GM21786 (cell line): Measurements from ENCODE around the gene FCRL6.

ENCODE experiments used
- ATAC-seq: cut with Tn5 transposase; IDR thresholded peaks from one replicate; pipeline ENCODE4 v1.9.1; 2021; ENCODE audit not compliant: unreplicated experiment

FCRL6 gene

GRCh38 chr1:159798893-159799292, 3.3 kb upstream of the FCRL6 start:
- ATAC-seq = no peak

DNA sequence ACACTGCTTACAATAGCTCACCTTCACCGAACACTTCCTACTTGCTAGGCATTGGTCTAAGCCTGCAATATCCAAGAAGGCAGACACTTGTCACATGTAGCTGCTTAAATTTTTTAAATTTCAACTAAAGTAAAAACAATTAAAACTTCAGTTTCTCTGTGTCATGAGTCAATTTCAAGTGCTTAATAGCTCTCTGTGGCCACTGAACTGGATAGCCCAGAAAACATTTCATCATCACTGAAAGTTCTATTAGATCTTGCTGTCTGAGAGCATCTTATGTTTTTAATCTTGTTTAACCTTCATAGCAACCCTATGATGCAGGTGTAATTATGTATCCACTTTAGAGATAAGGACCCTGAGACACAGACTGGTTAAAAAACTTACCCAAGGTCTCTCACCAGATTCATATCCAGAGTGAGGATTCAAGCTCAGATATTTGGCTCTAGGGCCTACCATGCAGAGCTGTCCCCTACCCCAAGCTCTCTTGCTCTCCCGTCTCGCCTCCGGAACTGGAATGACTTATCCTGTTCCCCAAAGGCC, 2.6 kb upstream of the FCRL6 start:
- ATAC-seq = no peak

GRCh38 chr1:159800177-159800930, 1.8 kb upstream of the FCRL6 start:
- no peak for ATAC-seq

GRCh38 chr1:159803956-159804689, 2.0 kb downstream of the FCRL6 start:
- ATAC-seq = no peak

DNA sequence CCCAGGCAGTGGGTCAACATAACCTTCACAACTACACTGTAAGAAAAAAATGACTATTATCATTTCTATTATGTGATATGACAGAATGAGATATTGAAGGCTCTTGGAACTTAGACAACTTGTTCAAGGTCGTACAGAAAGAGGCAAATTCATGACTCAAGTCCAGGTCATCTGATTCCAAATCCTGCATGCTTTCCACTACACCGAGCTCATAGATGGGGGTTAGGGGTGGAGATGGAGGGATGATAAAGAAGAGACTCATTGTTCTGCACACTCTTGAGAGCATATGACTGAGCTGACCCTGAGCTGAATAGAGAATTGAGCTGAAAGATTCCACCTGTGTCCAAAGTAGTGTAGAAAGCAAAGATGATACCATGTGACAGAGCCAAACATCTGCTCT, 2.8 kb downstream of the FCRL6 start:
- no peak for ATAC-seq

- ATAC-seq = no peak
Observed at GRCh38 chr1:159815926-159816325, 13.8 kb downstream of the FCRL6 start.

DNA sequence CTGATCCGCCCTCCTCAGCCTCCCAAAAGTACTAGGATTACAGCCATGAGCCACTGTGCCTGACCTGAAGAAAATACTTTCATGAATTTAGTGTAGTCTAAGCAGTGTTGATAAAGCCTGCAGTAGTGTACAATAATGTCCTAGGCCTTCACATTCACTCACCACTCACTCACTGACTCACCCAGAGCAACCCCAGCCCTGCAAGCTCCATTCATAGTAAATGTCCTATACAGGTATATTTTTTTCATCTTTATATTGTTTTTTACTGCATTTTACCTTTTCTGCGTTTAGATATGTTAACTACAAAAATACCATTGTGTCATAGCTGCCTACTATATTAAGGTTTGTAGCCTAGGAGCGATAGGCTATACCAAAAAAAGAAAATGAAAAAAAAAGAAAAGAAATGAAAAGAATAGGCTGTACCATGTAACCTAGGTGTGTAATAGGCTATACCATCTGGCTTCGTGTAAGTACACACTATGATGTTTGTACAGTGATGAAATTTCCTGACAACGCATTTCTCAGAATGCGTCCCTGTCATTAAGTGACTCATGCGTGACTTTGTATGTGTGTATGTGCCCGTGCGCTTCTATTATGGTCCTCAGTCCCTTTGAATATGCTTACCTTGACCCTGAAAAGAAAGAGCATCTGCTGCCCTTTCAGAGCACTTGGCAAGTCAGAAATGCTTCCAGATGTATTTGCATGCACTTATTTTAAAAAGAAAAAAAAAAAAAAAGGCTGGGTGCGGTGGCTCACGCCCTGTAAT, 15.3 kb downstream of the FCRL6 start:
- ATAC-seq = no peak

DNA sequence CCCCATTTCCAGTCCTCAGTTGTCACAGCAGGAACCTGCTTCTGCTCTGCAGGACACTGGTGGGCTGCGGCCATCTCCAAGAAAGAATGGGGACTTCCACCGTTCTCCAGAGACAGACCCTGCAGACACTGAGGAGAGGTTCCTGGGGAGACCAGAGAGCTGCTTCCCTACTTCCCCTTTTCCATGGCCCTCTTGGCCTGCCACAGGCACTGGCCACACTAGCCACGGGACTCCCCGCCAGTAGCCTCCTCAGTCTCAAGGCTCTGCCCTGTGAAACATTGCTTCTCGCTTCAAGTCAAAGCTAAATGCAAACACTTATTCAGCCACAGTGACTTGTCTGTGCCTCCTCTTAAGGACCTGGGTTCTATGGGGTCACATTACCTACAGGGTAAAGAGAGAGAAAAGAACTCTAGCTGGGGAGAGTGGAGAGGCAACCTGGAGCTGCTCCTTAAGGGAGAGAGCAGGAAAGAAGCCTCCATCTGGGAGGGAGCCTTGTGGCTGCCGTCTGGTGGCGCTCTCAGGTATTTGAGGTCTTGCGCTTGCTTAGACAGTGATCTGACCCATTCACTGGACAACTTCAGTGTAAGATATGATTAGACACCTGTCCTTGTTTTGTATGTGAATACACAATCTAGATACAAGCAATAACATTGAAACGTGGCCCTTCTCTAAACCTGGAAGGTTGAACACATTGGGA, 19.2 kb downstream of the FCRL6 start:
- peak; percentile 75 for ATAC-seq

DNA sequence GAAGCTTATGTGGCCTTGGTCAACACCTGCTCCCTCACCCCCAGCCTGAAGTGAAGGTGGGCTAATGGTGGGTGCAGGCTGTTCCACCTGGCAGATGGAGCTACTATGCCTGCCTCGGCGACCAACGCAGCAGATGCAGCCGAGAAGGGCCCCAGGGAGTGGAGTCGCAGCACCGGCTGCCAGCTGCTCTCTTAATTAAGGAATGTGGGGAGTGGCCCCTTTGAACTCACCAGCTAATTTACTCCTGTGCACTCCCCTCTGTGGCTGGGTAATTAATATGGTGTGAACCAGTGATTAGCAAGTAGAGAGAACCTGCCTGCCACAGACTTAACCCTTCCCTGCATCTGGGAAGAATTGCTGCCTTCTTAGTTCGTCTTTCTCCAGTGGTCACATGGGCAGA, 21.2 kb downstream of the FCRL6 start:
- ATAC-seq = no peak

GRCh38 chr1:159825564-159825963, 23.4 kb downstream of the FCRL6 start:
- ATAC-seq = no peak

DNA sequence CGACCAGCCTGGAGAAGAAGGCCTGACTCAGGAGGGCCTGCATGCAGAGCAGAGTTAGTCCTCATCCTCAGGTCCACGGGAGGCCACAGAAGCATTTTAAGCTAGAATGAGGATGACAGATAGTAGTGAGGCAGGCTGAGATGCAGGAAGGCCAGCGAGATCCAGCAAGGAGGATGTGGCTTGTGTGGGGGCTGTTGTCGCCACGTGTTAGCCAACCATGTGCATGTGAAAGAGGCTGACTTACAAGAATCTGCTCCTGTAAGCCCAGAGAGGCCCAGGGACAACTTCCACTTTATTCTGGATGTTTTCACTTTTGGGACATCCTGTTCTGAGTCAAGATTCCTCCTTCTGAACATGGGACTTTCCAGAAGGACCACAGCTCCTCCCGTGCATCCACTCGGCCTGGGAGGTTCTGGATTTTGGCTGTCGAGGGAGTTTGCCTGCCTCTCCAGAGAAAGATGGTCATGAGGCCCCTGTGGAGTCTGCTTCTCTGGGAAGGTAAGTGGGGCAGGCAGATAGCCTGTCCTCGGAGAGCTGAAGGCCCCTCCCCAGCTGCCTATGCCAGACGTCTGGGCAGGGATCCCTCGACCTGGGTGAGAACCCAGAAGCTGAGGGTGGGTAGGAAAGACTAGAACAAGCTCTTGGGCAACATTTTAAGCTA, 24.4 kb downstream of the FCRL6 start, which contains the start of gene SLAMF8:
TSS of gene SLAMF8 (plus strand) at position 433 of the 661 bp plus-strand sequence. CDS start at position 459, 26 bp downstream.
- no peak for ATAC-seq

DNA sequence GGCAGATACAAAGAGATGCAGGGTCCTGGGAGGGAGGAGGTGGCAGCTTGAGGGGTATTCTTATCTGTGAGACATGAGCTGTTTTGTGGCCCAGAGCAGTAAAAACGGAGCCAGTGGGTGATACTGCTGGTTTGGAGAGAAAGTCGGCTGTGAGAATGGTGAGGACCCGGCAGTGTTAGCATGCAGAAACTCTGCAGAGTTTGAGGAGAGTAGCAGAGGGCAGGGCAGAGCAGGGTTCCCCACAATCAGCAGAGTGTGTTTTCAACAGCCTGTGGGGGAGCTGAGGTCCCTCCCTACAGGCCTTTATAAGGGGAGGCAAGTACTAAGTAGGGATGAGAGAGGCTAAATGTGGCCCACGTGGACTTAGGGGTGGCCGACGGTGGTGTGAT, 24.9 kb downstream of the FCRL6 start:
- ATAC-seq = no peak

- no peak for ATAC-seq
Observed at GRCh38 chr1:159827549-159827948, 25.4 kb downstream of the FCRL6 start.

DNA sequence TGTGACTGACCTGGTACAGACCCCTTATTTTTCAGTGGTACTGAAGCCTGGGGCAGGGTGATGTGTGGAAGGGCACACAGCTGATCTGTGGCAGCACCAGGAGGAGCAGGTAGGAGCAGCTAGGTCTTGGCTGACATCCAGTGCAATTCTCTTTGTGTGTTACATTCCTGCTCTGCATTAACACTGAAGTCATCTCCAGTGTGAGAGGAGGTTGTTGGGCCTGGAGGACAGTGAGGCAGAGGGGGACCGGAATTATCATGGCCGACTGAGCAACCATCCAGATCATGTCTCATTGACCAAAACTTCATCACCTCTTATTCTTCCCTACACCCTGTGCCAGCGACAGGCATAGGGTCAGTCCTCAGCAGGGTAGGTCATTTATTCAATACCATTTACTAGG, 26.0 kb downstream of the FCRL6 start:
- ATAC-seq = no peak

DNA sequence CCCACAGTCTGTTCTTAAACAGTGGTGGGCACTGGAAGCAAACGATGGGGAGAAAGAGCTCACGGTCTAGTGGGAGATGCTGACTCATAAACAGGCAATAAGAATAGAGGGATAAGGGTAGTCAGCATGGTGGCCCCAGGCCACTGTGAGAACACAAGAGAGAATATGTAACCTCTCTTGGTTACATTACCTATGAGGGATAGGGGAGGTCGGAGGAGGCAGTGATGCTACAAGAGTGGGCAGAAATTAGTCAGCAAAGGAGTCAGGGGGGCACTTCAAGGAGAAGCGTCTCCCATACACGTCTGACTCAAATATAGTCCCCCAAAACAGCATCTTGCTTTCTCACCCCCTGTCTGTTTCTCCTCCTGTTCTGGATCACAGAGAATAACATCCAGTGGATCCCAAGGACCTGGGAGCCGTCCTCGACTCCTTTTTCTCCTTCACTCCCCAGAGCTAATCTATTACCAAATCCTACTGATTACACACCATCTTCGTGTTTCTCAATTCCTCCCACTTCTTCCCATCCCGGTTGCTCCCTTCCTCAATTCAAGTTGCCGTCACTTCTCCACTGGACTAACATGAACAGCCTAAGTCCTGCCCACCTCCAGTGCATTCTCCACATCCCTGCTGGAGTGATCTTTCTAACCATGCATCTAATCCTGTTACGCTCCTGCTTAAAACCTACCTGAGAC, 26.6 kb downstream of the FCRL6 start:
- no peak for ATAC-seq

DNA sequence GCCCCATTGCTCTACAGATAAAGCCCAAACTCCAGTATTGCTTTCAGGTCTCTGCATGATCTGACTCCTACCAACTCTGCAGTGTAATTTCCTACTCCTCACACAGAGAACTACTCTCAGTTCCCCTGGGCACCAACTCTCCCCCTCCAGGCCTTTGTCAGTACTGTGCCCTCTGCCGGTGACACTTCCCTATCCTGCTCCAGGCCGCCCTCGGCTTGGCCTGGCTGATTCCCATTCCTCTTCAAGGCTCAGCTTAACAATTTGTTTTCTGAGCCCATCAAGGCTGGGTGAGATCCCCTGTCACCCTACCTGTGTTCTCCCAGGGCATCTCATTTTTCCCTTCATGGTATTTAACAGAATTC, 27.1 kb downstream of the FCRL6 start:
- peak; percentile 94 for ATAC-seq

DNA sequence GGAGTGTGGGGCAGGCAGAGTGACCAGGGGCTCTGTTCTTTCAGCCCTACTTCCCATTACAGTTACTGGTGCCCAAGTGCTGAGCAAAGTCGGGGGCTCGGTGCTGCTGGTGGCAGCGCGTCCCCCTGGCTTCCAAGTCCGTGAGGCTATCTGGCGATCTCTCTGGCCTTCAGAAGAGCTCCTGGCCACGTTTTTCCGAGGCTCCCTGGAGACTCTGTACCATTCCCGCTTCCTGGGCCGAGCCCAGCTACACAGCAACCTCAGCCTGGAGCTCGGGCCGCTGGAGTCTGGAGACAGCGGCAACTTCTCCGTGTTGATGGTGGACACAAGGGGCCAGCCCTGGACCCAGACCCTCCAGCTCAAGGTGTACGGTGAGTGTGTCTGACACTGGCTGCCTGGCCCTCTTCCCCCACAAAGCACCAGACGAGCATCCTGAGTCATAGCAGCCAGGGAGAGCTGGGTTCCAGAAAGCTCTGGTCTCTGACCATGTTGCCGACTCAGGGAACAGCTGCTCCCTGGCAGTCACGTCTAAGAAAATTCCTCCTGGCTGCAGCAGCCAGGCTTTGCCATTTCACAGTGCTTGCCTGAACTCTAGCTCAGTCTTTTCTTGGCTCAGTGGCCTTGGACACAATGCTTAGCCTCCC, 27.8 kb downstream of the FCRL6 start:
- ATAC-seq = no peak

GRCh38 chr1:159830722-159831121, 28.6 kb downstream of the FCRL6 start:
- ATAC-seq = no peak

DNA sequence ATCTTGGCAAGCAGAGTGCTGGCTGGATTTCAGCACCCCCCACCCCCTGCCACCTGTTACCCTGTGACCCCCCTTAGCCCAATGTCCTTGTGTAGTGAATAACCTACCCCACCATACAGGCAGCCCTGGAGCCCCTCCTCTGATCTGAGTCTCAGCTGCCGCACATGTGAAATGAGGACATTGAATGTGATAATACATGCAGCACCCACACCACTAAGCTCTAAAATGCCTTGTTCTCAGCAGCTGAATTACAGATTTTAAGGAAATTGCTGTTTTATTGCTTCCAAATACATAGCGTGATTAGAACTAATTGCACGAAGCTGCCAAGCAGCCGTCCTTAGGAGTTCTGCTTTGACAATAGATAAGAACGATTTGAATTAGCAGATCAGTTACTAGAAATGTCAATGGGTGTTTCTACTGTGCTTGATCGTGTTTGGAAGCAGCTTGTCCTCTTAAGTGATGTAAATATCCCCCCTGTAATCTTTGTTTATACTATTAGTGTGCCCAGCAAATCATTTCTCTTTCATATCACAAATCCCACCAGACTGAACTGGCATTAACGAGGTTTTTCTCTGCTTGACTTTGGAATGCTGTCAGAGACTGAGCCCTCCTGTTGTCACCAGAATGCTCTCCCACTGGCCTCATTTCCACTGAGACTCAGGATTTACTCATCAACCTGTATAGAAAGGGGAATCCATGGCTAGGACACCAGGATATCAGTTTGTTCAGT, 29.4 kb downstream of the FCRL6 start:
- ATAC-seq = no peak
